Gastrocnemius medialis (tissue), 4 donors: Measurements from ENCODE around the gene GRIN1. TPM values are rescaled to one million over a fixed set of nuclear protein-coding genes. Genes with fewer than 3 reads are reported as not detected.

Source experiments
- ATAC-seq, 2 donors: fragments of 150-250 bp; one replicate each; pipeline ENCODE4 v1.9.1; 2016
- DNase-seq, 2 donors: peaks; one replicate each; pipeline ENCODE4 v3.0.0-alpha.2; 2019
- H3K27ac ChIP-seq, 4 donors: fragments of 200-600 bp; sonication (generic); 1 replicate in 1 of 4; 2 replicates in 3 of 4; pipeline ENCODE4 v1.5.1; 2016 to 2018; ENCODE audit warnings: mild to moderate bottlenecking in 2 of 4, moderate library complexity in 1 of 4
- H3K27me3 ChIP-seq, 3 donors: fragments of 200-600 bp; sonication (generic) in 2 of 3; 1 replicate in 1 of 3; 2 replicates in 2 of 3; pipeline versions ENCODE4 v1.5.1 to v1.6.0; 2016 to 2019; ENCODE audit warnings: mild to moderate bottlenecking in 1 of 3, moderate library complexity in 1 of 3
- H3K36me3 ChIP-seq, 2 donors: fragments of 200-600 bp; sonication (generic) in 1 of 2; one replicate each; pipeline ENCODE4 v1.5.1; 2017 to 2018
- H3K4me1 ChIP-seq, 2 donors: fragments of 200-600 bp; sonication (generic) in 1 of 2; one replicate each; pipeline ENCODE4 v1.5.1; 2016 to 2017; ENCODE audit warnings: mild to moderate bottlenecking in 2 of 2
- H3K4me3 ChIP-seq, 4 donors: fragments of 200-600 bp; sonication (generic) in 3 of 4; 1 replicate in 1 of 4; 2 replicates in 3 of 4; pipeline ENCODE4 v1.5.1; 2016 to 2019; ENCODE audit warnings: mild to moderate bottlenecking in 2 of 4
- H3K9me3 ChIP-seq, 3 donors: fragments of 200-600 bp; sonication (generic) in 2 of 3; 1 replicate in 1 of 3; 2 replicates in 2 of 3; pipeline ENCODE4 v1.5.1; 2016 to 2019
- POLR2A ChIP-seq, 2 donors: fragments of 450-650 bp; IDR thresholded peaks; one replicate each; pipeline ENCODE4 v1.6.1; 2017; ENCODE audit warnings: antibody characterized with exemption in 2 of 2, mild to moderate bottlenecking in 2 of 2, moderate library complexity in 2 of 2
- in situ Hi-C, 4 donors: fragments of 200-750 bp; cut with MboI; loops; one replicate each; pipeline versions ENCODE4 v1.15.0 to v1.8.0; 2017; ENCODE audit warnings: low sequenced_read_pairs in 4 of 4
- intact Hi-C: fragments of 100-400 bp; cut with DNase I; formaldehyde crosslinking; loops from one replicate; pipeline ENCODE4 v1.15.1; 2023; ENCODE audit warnings: low total_unique reads
- total RNA-seq, 4 donors: library from RNA; depleted of rRNA; stranded (reverse); fragments of >200 nt; gene quantifications; one replicate each; pipeline versions ENCODE4 v1.1.0 to v1.2.3, GENCODE V29; 2016
- TF ChIP-seq, protein P1 (sequence below), 5 experiments: fragments of 450-650 bp in 3 of 5; fragments of 200-600 bp in 2 of 5; sonication (generic) in 2 of 5; IDR thresholded peaks in 4 of 5; conservative IDR thresholded peaks in 1 of 5; 1 replicate in 4 of 5; 2 replicates in 1 of 5; pipeline ENCODE4 v1.5.1; 2016 to 2019; ENCODE audit warnings: antibody characterized with exemption in 5 of 5, mild to moderate bottlenecking in 3 of 5, moderate library complexity in 3 of 5

Gene GRIN1
- total RNA-seq, 4 donors from 2014 or later, result not detected

DNA sequence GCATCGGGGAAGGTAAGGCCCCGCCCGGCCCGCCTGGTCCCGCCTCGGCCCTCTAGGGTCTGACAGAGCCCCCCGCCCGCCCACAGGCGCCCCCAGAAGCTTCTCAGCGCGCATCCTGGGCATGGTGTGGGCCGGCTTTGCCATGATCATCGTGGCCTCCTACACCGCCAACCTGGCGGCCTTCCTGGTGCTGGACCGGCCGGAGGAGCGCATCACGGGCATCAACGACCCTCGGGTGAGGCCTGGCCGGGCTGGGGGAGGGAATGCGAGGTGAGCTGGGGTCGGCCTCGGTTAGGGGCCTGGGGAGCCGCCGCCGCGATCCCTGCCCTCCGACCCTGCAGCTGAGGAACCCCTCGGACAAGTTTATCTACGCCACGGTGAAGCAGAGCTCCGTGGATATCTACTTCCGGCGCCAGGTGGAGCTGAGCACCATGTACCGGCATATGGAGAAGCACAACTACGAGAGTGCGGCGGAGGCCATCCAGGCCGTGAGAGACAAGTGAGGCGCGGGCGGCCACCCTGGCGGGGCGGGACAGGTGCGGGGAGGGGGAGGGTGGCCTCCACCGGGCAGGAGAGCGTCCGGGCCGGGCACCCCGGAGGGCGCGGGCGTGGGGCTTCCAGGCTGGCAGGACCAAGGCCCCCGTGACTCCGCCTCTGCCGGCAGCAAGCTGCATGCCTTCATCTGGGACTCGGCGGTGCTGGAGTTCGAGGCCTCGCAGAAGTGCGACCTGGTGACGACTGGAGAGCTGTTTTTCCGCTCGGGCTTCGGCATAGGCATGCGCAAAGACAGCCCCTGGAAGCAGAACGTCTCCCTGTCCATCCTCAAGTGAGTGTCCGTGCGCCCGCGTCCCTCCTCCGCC, 23.8 kb downstream of the GRIN1 start:
- H3K27me3 ChIP-seq, result peaks cover 92 to 100% (median 100%) of the 10 kb centered on the region in 3 donors
- H3K27ac ChIP-seq, result no peak overlapping the region
- in situ Hi-C loops, result no loop called here
- intact Hi-C loops, result no loop called here
- peak overlapping the region in 3 of 4 donors; percentile 23 to 34 (median 27) for H3K4me3 ChIP-seq
- TF ChIP-seq, protein P1, sequence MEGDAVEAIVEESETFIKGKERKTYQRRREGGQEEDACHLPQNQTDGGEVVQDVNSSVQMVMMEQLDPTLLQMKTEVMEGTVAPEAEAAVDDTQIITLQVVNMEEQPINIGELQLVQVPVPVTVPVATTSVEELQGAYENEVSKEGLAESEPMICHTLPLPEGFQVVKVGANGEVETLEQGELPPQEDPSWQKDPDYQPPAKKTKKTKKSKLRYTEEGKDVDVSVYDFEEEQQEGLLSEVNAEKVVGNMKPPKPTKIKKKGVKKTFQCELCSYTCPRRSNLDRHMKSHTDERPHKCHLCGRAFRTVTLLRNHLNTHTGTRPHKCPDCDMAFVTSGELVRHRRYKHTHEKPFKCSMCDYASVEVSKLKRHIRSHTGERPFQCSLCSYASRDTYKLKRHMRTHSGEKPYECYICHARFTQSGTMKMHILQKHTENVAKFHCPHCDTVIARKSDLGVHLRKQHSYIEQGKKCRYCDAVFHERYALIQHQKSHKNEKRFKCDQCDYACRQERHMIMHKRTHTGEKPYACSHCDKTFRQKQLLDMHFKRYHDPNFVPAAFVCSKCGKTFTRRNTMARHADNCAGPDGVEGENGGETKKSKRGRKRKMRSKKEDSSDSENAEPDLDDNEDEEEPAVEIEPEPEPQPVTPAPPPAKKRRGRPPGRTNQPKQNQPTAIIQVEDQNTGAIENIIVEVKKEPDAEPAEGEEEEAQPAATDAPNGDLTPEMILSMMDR (IDR thresholded peaks at IDR 0.05 in 4 of 5, conservative IDR thresholded peaks at IDR 0.05 in 1 of 5), result no peak
- no peak for TF ChIP-seq POLR2A (IDR thresholded peaks at IDR 0.05)
- no peaks in the 10 kb centered on the region for H3K9me3 ChIP-seq
- ATAC-seq (no peak), DNase-seq (no peak)
- H3K4me1 ChIP-seq, result peaks cover 0 to 12% of the 10 kb centered on the region in 2 donors
- H3K36me3 ChIP-seq, result no peaks in the 10 kb centered on the region

DNA sequence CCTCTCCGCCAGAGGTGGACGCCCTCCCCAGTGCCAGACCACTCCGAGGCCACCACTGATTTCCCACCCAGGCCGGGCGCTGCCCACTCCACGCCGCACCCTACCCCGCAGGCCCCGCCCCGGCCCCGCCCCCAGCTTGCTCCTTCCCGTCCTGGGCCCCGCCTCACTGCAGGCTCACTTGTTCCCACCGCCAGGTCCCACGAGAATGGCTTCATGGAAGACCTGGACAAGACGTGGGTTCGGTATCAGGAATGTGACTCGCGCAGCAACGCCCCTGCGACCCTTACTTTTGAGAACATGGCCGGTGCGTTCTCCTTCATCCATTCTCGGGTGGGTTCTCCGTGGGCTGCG, 24.4 kb downstream of the GRIN1 start:
- DNase-seq (no peak), ATAC-seq (no peak)
- H3K27me3 ChIP-seq, result peaks cover 90 to 100% (median 100%) of the 10 kb centered on the region in 3 donors
- H3K9me3 ChIP-seq, result no peaks in the 10 kb centered on the region
- in situ Hi-C loops, result no loop called here
- peak overlapping the region in 3 of 4 donors; percentile 23 to 34 (median 27) for H3K4me3 ChIP-seq
- H3K4me1 ChIP-seq, result peaks cover 0 to 18% of the 10 kb centered on the region in 2 donors
- H3K36me3 ChIP-seq, result no peaks in the 10 kb centered on the region
- intact Hi-C loops, result no loop called here
- H3K27ac ChIP-seq, result no peak overlapping the region
- no peak for TF ChIP-seq POLR2A (IDR thresholded peaks at IDR 0.05)
- TF ChIP-seq, protein P1 (IDR thresholded peaks at IDR 0.05 in 4 of 5, conservative IDR thresholded peaks at IDR 0.05 in 1 of 5), result no peak

DNA sequence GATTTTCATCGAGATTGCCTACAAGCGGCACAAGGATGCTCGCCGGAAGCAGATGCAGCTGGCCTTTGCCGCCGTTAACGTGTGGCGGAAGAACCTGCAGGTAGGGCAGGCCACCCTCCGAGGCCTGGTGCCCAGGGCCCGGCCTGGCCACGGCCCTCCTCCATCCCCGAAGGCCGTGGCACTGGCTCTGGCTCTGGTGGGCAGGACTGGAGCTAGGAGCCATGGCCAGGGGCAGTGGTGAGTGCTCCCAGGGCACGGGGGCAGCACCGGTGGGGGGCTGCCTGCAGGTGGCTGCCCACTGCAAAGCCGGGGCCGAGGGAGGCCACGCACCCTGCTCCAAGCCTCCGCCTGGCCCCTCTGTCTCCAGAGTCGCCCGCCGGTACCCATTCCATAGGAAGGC, 24.9 kb downstream of the GRIN1 start:
- Histone ChIP-seq H3K36me3 (no peaks in the 10 kb centered on the region), H3K27me3 (peaks cover 88 to 99% (median 98%) of the 10 kb centered on the region in 3 donors), H3K4me3 (no peak overlapping the region), H3K27ac (no peak overlapping the region), H3K4me1 (peaks cover 3 to 21% of the 10 kb centered on the region in 2 donors), H3K9me3 (no peaks in the 10 kb centered on the region)
- intact Hi-C loops, result no loop called here
- in situ Hi-C loops, result no loop called here
- TF ChIP-seq POLR2A (IDR thresholded peaks at IDR 0.05), result no peak
- TF ChIP-seq, protein P1 (IDR thresholded peaks at IDR 0.05 in 4 of 5, conservative IDR thresholded peaks at IDR 0.05 in 1 of 5), result no peak
- no peak for DNase-seq
- no peak for ATAC-seq

DNA sequence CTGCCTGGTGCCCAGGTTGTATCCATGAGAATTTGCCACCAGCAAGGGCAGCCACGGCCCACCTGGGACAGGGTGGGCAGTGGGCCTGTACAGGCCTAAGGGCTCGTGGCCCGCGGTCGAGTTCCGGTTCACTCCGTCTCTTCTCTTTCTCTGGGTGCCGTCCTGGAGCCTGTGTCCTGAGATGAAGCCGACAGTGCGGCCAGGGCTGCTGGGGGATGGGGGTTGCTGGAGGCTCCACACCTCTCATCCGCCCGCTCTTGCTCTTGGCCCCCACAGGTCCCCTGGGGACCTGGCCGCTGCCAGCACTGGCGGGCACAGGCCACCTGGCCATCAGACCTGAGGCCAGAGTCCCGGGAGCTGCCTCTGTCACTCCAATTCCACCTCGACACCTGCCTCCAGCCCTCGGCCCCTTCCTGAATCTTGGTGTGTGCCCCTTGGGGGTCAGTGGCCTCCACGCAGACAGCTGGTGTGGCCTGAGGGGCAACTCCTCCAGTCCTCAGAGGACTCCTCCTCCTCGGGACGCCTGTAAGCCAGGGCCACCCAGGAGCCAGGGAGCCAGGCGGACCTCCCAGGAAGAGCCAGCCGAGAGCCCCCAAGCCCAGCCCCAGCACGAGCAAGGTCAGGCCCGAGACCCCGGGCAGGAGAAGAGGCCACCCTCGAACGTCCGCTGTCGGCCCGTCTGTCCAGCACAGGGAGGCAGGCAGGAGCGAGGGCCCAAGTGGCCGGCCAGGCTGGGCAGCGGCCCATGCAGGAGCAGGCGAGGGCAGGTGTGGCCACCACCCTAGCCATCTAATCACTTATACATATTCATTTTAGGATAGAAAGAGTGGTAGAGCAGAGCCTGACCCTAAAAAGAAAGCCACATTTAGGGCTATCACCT, 25.7 kb downstream of the GRIN1 start:
- H3K27me3 ChIP-seq, result peaks cover 87 to 91% (median 90%) of the 10 kb centered on the region in 3 donors
- DNase-seq (no peak), ATAC-seq (no peak)
- intact Hi-C loops, result no loop called here
- TF ChIP-seq, protein P1 (IDR thresholded peaks at IDR 0.05 in 4 of 5, conservative IDR thresholded peaks at IDR 0.05 in 1 of 5), result no peak
- TF ChIP-seq POLR2A (IDR thresholded peaks at IDR 0.05), result no peak
- H3K9me3 ChIP-seq, result no peaks in the 10 kb centered on the region
- H3K4me3 ChIP-seq, result no peak overlapping the region
- in situ Hi-C loops, result no loop called here
- no peak overlapping the region for H3K27ac ChIP-seq
- no peaks in the 10 kb centered on the region for H3K36me3 ChIP-seq
- peaks cover 8 to 21% of the 10 kb centered on the region in 2 donors for H3K4me1 ChIP-seq
